ENCODE measurements around the gene PDGFD.

PDGFD gene

DNA sequence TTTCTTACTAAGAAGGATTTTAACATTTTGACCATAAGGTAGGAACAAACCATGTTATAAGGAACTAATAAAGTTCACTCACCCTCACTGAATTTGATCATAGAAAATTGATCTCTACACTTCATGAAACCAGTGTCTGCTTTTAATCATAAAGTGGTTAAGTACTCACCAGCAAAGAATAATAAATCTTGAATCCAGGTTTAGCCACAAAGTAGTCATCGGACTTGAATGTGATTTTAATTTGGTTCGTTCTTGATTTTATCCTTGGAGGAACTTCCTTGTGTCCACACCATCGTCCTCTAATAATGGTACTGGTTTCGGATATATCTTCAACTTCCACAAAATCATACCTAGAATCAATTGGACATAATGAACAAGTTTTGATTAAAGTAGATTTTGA lies 168.1 kb downstream of the PDGFD start:
- peak; percentile 73 for DNase-seq (ENCODE audit: low read depth)
- TF ChIP-seq, protein P1, sequence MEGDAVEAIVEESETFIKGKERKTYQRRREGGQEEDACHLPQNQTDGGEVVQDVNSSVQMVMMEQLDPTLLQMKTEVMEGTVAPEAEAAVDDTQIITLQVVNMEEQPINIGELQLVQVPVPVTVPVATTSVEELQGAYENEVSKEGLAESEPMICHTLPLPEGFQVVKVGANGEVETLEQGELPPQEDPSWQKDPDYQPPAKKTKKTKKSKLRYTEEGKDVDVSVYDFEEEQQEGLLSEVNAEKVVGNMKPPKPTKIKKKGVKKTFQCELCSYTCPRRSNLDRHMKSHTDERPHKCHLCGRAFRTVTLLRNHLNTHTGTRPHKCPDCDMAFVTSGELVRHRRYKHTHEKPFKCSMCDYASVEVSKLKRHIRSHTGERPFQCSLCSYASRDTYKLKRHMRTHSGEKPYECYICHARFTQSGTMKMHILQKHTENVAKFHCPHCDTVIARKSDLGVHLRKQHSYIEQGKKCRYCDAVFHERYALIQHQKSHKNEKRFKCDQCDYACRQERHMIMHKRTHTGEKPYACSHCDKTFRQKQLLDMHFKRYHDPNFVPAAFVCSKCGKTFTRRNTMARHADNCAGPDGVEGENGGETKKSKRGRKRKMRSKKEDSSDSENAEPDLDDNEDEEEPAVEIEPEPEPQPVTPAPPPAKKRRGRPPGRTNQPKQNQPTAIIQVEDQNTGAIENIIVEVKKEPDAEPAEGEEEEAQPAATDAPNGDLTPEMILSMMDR (conservative IDR thresholded peaks at IDR 0.05; ENCODE audit: control insufficient read depth, insufficient read depth, low read depth, low read length): no peak
- H3K4me3 ChIP-seq (ENCODE audit: control insufficient read depth, low read depth, low read length): no peak overlapping the region

- H3K4me3 ChIP-seq (ENCODE audit: control insufficient read depth, low read depth, low read length): no peak overlapping the region
- DNase-seq (ENCODE audit: low read depth): no peak
Measured at GRCh38 chr11:103994518-103994917, 169.4 kb downstream of the PDGFD start.

DNA sequence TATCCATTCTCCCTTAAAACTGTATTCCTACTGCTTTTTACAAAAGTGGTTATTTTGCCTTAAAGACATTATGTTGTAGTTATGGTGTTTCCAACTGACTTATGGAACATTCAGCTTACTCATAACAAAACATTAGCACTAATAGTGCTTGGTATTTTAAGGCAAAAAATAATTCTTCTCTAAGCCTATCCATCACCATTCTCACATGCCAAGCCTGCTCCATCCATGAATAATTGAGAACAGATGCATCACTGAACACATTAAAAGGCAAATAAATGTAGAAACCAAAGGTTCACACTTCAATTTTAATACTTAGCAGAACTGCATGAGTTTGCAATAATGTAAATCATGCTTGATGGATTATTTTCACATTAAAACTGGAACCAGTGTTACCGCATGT lies 169.9 kb downstream of the PDGFD start:
- no peak overlapping the region for H3K4me3 ChIP-seq (ENCODE audit: control insufficient read depth, low read depth, low read length)
- peak; percentile 61 for DNase-seq (ENCODE audit: low read depth)
- TF ChIP-seq, protein P1 (conservative IDR thresholded peaks at IDR 0.05; ENCODE audit: control insufficient read depth, insufficient read depth, low read depth, low read length): no peak

More at GRCh38 chr11:103994518-103994917, 169.4 kb downstream of the PDGFD start:
- TF ChIP-seq, protein P1 (conservative IDR thresholded peaks at IDR 0.05; ENCODE audit: control insufficient read depth, insufficient read depth, low read depth, low read length): no peak

GRCh38 chr11:103993507-103993906 lies 170.4 kb downstream of the PDGFD start:
- TF ChIP-seq, protein P1 (conservative IDR thresholded peaks at IDR 0.05; ENCODE audit: control insufficient read depth, insufficient read depth, low read depth, low read length): no peak
- peak; percentile 36 for DNase-seq (ENCODE audit: low read depth)
- no peak overlapping the region for H3K4me3 ChIP-seq (ENCODE audit: control insufficient read depth, low read depth, low read length)

GRCh38 chr11:103988595-103988969 lies 175.4 kb downstream of the PDGFD start:
- no peak overlapping the region for H3K4me3 ChIP-seq (ENCODE audit: control insufficient read depth, low read depth, low read length)
- TF ChIP-seq, protein P1 (conservative IDR thresholded peaks at IDR 0.05; ENCODE audit: control insufficient read depth, insufficient read depth, low read depth, low read length): no peak
- DNase-seq (ENCODE audit: low read depth): peak; percentile 70

- H3K4me3 ChIP-seq (ENCODE audit: control insufficient read depth, low read depth, low read length): no peak overlapping the region
- TF ChIP-seq, protein P1 (conservative IDR thresholded peaks at IDR 0.05; ENCODE audit: control insufficient read depth, insufficient read depth, low read depth, low read length): peak; percentile 1
- DNase-seq (ENCODE audit: low read depth): peak; percentile 33
Measured at GRCh38 chr11:103987629-103988594, 176.0 kb downstream of the PDGFD start.
